Measurements from ENCODE around the gene NQO2.

Gene NQO2

GRCh38 chr6:2989332-2990247 is 10.1 kb upstream of the NQO2 start (continued):
- TF ChIP-seq, protein P1, sequence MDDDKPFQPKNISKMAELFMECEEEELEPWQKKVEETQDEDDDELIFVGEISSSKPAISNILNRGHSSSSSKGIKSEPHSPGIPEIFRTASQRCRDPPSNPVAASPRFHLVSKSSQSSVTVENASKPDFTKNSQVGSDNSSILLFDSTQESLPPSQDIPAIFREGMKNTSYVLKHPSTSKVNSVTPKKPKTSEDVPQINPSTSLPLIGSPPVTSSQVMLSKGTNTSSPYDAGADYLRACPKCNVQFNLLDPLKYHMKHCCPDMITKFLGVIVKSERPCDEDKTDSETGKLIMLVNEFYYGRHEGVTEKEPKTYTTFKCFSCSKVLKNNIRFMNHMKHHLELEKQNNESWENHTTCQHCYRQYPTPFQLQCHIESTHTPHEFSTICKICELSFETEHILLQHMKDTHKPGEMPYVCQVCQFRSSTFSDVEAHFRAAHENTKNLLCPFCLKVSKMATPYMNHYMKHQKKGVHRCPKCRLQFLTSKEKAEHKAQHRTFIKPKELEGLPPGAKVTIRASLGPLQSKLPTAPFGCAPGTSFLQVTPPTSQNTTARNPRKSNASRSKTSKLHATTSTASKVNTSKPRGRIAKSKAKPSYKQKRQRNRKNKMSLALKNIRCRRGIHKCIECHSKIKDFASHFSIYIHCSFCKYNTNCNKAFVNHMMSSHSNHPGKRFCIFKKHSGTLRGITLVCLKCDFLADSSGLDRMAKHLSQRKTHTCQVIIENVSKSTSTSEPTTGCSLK (tag by site-specific recombination; IDR thresholded peaks at IDR 0.05), result no peak
- TF ChIP-seq ELK4 (IDR thresholded peaks at IDR 0.05; ENCODE audit: borderline replicate concordance, low read depth, low read length) (peak; percentile 100), ZNF175 (tag by site-specific recombination; IDR thresholded peaks at IDR 0.05) (no peak), ZNF692 (tag by site-specific recombination; IDR thresholded peaks at IDR 0.05) (peak; percentile 16; the same call in 1 of the 2 replicates), ZBTB20 (tag by site-specific recombination; IDR thresholded peaks at IDR 0.05) (peak; percentile 52; the same call in 1 of the 2 replicates), ZNF621 (tag by site-specific recombination; IDR thresholded peaks at IDR 0.05) (no peak), ZNF623 (tag by site-specific recombination; IDR thresholded peaks at IDR 0.05) (no peak), TSHZ1 (tag by site-specific recombination; IDR thresholded peaks at IDR 0.05; ENCODE audit: borderline replicate concordance) (no peak), ZBTB10 (tag by site-specific recombination; IDR thresholded peaks at IDR 0.05) (no peak), SCRT2 (tag by site-specific recombination; IDR thresholded peaks at IDR 0.05) (peak; percentile 60), ZNF391 (tag by site-specific recombination; IDR thresholded peaks at IDR 0.05; ENCODE audit: borderline replicate concordance, low read depth) (no peak), ZNF157 (tag by site-specific recombination; IDR thresholded peaks at IDR 0.05) (no peak), GFI1B (tag by site-specific recombination; IDR thresholded peaks at IDR 0.05) (peak; percentile 9; the same call in 1 of the 2 replicates), ZBTB48 (tag by site-specific recombination; IDR thresholded peaks at IDR 0.05) (peak; percentile 80), ZBTB44 (tag by site-specific recombination; IDR thresholded peaks at IDR 0.05) (no peak; the same call in 1 of the 2 replicates), ZNF677 (tag by site-specific recombination; IDR thresholded peaks at IDR 0.05) (no peak), ZNF324 (tag by site-specific recombination; IDR thresholded peaks at IDR 0.05) (no peak), ZNF169 (tag by site-specific recombination; IDR thresholded peaks at IDR 0.05) (no peak), OSR2 (tag by site-specific recombination; IDR thresholded peaks at IDR 0.05) (no peak), ZNF600 (tag by site-specific recombination; IDR thresholded peaks at IDR 0.05) (peak; percentile 70)
- TF ChIP-seq, protein P2, sequence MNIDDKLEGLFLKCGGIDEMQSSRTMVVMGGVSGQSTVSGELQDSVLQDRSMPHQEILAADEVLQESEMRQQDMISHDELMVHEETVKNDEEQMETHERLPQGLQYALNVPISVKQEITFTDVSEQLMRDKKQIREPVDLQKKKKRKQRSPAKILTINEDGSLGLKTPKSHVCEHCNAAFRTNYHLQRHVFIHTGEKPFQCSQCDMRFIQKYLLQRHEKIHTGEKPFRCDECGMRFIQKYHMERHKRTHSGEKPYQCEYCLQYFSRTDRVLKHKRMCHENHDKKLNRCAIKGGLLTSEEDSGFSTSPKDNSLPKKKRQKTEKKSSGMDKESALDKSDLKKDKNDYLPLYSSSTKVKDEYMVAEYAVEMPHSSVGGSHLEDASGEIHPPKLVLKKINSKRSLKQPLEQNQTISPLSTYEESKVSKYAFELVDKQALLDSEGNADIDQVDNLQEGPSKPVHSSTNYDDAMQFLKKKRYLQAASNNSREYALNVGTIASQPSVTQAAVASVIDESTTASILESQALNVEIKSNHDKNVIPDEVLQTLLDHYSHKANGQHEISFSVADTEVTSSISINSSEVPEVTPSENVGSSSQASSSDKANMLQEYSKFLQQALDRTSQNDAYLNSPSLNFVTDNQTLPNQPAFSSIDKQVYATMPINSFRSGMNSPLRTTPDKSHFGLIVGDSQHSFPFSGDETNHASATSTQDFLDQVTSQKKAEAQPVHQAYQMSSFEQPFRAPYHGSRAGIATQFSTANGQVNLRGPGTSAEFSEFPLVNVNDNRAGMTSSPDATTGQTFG (tag by site-specific recombination; IDR thresholded peaks at IDR 0.05; ENCODE audit: borderline replicate concordance), result no peak
